COLO829 (cell line): ENCODE measurements around the gene HHATL.

Source experiments
- DNase-seq: peaks from one replicate; pipeline ENCODE4 v3.0.0; 2012; ENCODE audit warnings: low spot score

The HHATL gene, protein sequence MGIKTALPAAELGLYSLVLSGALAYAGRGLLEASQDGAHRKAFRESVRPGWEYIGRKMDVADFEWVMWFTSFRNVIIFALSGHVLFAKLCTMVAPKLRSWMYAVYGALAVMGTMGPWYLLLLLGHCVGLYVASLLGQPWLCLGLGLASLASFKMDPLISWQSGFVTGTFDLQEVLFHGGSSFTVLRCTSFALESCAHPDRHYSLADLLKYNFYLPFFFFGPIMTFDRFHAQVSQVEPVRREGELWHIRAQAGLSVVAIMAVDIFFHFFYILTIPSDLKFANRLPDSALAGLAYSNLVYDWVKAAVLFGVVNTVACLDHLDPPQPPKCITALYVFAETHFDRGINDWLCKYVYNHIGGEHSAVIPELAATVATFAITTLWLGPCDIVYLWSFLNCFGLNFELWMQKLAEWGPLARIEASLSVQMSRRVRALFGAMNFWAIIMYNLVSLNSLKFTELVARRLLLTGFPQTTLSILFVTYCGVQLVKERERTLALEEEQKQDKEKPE

DNA sequence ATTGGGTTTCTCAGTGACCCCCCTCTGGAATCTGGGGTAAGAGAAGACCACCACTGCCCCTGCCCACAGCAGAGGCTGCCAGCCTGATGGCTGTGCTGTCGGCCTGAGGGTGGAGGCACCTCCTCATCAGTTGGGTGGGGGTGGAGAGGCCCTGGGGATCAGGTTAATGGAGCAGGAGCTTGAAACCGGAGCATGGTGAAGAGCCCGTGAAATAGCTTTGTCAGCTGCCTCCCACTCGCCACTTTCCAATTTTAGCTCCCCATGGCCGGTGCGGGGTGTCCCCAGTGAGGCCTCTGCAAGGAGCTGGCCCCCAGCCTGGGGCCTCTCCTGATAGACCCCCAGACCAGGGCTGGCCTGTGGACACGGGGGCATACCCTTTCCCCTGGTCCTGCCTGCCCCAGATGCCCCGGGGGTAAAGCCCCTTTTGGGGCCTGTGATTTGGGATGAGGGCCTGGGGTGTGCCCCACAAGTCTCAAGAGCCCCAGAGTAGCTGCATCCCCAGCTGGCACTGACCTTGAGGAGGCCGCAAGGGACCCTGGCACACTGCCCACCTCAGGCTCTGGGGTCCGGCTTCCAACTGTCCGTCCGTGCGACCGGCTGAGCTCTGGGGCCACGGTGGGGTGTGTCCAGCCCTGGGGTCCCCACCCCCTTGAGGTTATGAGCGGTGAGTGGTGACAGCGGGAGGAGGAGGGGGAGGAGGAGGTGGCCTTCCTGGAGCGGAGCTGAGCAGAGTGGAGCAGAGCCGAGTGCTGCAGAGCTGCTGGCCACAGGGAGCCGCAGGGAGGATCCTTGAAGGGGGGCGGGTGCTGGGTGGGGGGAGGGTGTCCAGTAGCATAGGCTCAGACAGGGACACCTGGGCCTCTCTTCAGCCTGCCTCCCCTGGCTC, at the start of gene HHATL:
Gene HHATL, minus strand, starts transcription at position 733 of the 886 bp plus-strand sequence. CDS start 1,972 bp downstream, outside the sequence.
- DNase-seq, result no peak

GRCh38 chr3:42751609-42752008, 49.0 kb upstream of the HHATL start:
- DNase-seq, result no peak

- no peak for DNase-seq
These were observed 48.2 kb upstream of the HHATL start for GRCh38 chr3:42750834-42751233.

DNA sequence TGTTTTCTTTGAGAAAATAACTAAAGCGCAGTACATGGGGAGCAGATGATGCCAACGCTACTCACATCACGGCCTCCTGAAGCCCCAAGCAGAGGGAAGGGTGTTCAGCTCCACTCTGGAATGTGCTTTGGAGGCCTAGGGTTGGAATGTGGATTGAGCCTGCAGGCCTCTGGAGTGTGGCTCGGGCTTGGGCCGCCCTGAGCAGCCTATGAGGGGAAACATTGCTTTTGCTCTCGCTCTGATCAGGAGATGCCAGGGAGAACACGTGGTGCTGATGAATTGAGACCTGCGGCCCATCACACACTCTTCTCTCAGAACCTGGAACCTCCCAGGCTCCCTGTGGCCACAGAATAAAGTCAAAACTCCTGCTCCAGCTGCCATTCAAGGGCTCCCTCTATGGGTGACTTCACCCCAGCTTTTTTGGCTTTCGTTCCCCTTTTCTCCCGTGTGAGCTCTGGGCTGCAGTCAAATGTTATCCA, 47.2 kb upstream of the HHATL start:
- DNase-seq, result no peak

GRCh38 chr3:42749025-42749752, 46.6 kb upstream of the HHATL start:
- DNase-seq, result no peak

- DNase-seq, result no peak
These were observed 45.0 kb upstream of the HHATL start for GRCh38 chr3:42747581-42747980.

GRCh38 chr3:42746455-42747450, 44.2 kb upstream of the HHATL start:
- no peak for DNase-seq

- DNase-seq, result no peak
These were observed 43.3 kb upstream of the HHATL start for GRCh38 chr3:42745776-42746454.

DNA sequence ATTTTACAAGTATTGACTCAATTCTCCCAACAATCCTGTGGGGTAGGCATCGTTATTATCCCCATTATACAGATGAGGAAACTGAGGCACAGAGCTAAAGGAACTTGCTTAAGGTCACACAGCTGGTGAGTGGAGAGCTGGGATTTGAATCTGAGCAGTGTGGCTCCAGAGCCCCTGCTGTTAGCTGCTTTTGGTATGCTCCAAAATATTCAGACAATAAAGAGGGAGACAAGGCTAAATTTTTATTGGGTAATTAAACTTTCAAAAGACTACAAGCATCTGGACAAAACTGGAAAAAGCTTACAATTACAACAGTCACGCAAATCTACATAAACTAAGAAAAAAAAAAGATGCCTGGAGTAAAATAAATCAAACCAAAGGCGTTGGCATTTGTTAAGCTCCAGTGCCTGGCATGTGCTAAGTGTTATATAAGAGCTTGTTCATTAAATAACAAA, 42.7 kb upstream of the HHATL start:
- no peak for DNase-seq

GRCh38 chr3:42743204-42743995, 40.8 kb upstream of the HHATL start:
- no peak for DNase-seq

GRCh38 chr3:42742688-42743087, 40.1 kb upstream of the HHATL start:
- no peak for DNase-seq

DNA sequence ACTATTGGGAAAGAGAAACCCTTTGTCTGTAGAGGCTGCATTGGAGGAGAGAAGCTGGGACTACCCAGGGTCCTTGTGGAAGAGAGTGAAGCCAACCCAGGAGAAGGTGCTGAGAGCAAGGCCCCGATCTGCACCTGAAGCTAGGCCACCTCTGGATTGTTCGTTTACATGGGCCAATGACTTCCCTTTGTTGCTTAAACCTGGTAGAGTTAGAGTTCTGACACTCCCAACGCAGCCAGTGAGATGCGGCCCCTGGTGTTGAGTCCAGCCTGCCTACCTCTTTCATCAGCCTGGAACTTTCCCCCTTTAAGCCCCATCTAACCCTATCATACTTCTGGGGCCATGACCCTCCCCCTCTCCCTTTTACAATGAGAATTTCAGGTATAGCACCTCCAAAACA, 39.7 kb upstream of the HHATL start:
- no peak for DNase-seq

DNA sequence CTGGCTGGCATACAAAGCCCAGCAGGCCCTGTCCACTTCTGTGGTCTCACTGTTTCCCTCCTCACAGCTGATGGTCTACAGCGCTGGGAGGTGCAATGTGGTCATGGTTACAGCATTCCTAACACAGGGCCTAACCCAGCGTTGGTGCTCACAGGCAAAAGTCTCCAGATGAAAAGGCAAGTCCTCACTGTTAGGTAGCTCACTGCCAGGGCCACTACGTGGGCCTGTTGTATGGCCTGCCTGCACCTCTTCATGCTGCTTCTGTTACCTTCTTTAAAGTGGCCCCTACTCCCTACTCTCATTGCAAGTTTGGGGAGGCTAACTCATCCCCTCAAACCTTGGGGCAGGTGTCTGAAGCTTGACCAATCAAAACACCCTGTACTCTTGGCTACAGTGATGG, 39.2 kb upstream of the HHATL start:
- no peak for DNase-seq

DNA sequence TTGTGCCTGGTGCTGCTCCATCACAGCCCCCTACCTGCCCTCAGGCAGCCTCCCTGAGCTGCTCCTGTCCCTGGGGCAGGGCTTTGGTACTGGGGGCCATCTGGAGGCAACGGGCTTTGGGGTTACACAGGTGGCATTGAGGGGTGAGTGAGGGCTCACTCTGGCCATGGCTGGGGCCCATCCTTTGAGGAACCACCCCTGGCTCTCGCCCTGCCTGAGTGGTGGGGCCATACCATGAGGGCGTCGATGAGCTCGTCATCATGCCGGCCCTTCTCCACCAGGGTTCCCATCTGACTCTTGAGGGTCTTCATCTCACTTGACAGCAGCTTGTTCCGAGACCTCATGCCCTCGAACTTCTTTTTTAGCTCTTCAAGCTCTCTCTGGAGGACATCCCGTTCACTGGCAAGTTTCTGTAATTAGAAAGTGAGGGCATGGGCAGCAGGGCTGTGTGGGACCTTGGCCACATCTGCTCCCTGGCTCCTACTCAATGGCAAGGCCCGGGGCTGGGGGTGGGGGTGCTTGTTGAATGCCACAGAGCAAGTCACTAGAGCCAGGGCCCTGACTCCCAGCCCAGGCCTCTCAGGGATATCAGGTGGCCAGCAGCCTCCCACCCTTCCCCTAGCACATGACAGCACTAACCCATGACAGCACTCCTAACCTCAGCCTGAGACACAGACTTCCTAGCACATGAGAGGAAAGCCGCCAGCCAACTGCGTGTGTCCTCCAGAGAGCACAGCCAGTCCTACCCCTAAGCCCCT, 37.0 kb upstream of the HHATL start:
- DNase-seq, result no peak

GRCh38 chr3:42736531-42736930, 33.9 kb upstream of the HHATL start:
- DNase-seq, result no peak

- no peak for DNase-seq
These were observed 33.5 kb upstream of the HHATL start for GRCh38 chr3:42736081-42736480.

- DNase-seq, result no peak
These were observed 33.0 kb upstream of the HHATL start for GRCh38 chr3:42735615-42736014.

- no peak for DNase-seq
These were observed 32.4 kb upstream of the HHATL start for GRCh38 chr3:42735019-42735418.
